K562 (cell line): Measurements from ENCODE around the gene AGRN. TPM values are rescaled to one million over a fixed set of nuclear protein-coding genes. Genes with fewer than 3 reads are reported as not detected.
A peak's percentile ranks its signal among the peaks of the same experiment; 100 is the strongest.

Source experiments
- DPF2 ChIP-seq: fragments of 450-650 bp; IDR thresholded peaks from 2 replicates; pipeline ENCODE4 v1.6.1; 2016
- E2F3 ChIP-seq: fragments of 250-450 bp; sonication (Bioruptor Pico); IDR thresholded peaks from 2 replicates; pipeline ENCODE4 v1.4.0; 2020; ENCODE audit warnings: mild to moderate bottlenecking
- ETV6 ChIP-seq, 3 experiments: fragments of 150-350 bp in 1 of 3; sonication (generic) in 1 of 3; formaldehyde crosslinking in 1 of 3; IDR thresholded peaks; 2 replicates each; pipeline versions ENCODE4 v1.6.1 to v1.8.0; 2014 to 2022; ENCODE audit warnings: borderline replicate concordance in 2 of 3, low read depth in 2 of 3, antibody characterized with exemption in 1 of 3, low read length in 1 of 3, mild to moderate bottlenecking in 1 of 3, missing genetic modification reagents in 1 of 3
- LARP7 ChIP-seq: fragments of 450-650 bp; IDR thresholded peaks from 2 replicates; pipeline ENCODE4 v1.6.1; 2016
- MAFF ChIP-seq: IDR thresholded peaks from 2 replicates; pipeline ENCODE4 v1.6.1; 2012; ENCODE audit warnings: low read length, improper control_type of control experiment
- PPARD ChIP-seq: fragments of 250-450 bp; sonication (Bioruptor Pico); IDR thresholded peaks from 2 replicates; pipeline ENCODE4 v1.8.0; 2022; ENCODE audit warnings: inconsistent platforms, mild to moderate bottlenecking, moderate library complexity
- RBM17 ChIP-seq: fragments of 200-400 bp; formaldehyde crosslinking; IDR thresholded peaks from 2 replicates; pipeline ENCODE4 v1.6.1; 2017; ENCODE audit warnings: low read depth, mild to moderate bottlenecking, low read length, borderline replicate concordance
- RCOR1 ChIP-seq, 2 experiments: IDR thresholded peaks; 2 replicates each; pipeline ENCODE4 v1.6.1; 2012; ENCODE audit warnings: low read depth in 2 of 2, low read length in 2 of 2, borderline replicate concordance in 1 of 2, improper control_type of control experiment in 1 of 2
- SMARCA5 ChIP-seq: fragments of 450-650 bp; IDR thresholded peaks from 2 replicates; pipeline ENCODE4 v1.6.1; 2016
- WHSC1 ChIP-seq: IDR thresholded peaks from one replicate; pipeline ENCODE4 v1.6.1; 2012; ENCODE audit warnings: low read length, control low read depth, inconsistent platforms
- ZNF239 ChIP-seq: fragments of 250-450 bp; sonication (Bioruptor Pico); IDR thresholded peaks from 2 replicates; pipeline ENCODE4 v1.4.0; 2020; ENCODE audit warnings: mild to moderate bottlenecking
- ZNF282 ChIP-seq: sonication (generic); formaldehyde crosslinking; IDR thresholded peaks from 2 replicates; pipeline ENCODE4 v1.8.1; 2023; ENCODE audit warnings: missing genetic modification reagents
- ZNF431 ChIP-seq: sonication (generic); formaldehyde crosslinking; IDR thresholded peaks from 2 replicates; pipeline ENCODE4 v1.8.0; 2022; ENCODE audit warnings: mild to moderate bottlenecking, missing genetic modification reagents
- polyA plus RNA-seq, 8 experiments: library from polyadenylated mRNA; depleted of rRNA in 4 of 8; stranded (reverse) in 5 of 8; unstranded in 3 of 8; fragments of >200 nt; fragmentation: Nextera tagmentation in 2 of 8; fragmentation: Illumina TruSeq in 1 of 8; extraction: Ambion mirVana in 2 of 8; extraction: Trizol in 1 of 8; gene quantifications; 2 replicates each; pipeline versions ENCODE4 v1.2.1 to v1.2.3, GENCODE V29; 2011 to 2014; ENCODE audit warnings: inconsistent platforms in 1 of 8, missing spikeins in 1 of 8
- total RNA-seq, 7 experiments: library from RNA; depleted of rRNA in 6 of 7; stranded (reverse); fragments of >200 nt in 6 of 7; fragmentation: Illumina TruSeq in 2 of 7; extraction: Trizol in 2 of 7; gene quantifications; 2 replicates each; pipeline versions ENCODE4 v1.2.1 to v1.2.3, GENCODE V29; 2011 to 2021; ENCODE audit warnings: low replicate concordance in 1 of 7
- TF ChIP-seq, protein P1 (sequence below), 2 experiments: fragments of 250-450 bp in 1 of 2; fragments of 450-650 bp in 1 of 2; sonication (Bioruptor Pico) in 1 of 2; IDR thresholded peaks; 2 replicates each; pipeline versions ENCODE4 v1.6.1 to v1.8.0; 2016 to 2021; ENCODE audit warnings: mild to moderate bottlenecking in 2 of 2, moderate library complexity in 2 of 2, missing compliant biosample characterization in 1 of 2, missing genetic modification characterization in 1 of 2
- TF ChIP-seq, protein P2 (sequence below): fragments of 200-800 bp; sonication (Bioruptor generic); IDR thresholded peaks from 2 replicates; pipeline ENCODE4 v1.6.1; 2016; ENCODE audit warnings: missing genetic modification characterization, missing compliant biosample characterization
- TF ChIP-seq, protein P3 (sequence below): fragments of 450-650 bp; formaldehyde crosslinking; IDR thresholded peaks from 2 replicates; pipeline ENCODE4 v1.4.0; 2020; ENCODE audit warnings: mild to moderate bottlenecking, moderate library complexity
- TF ChIP-seq, protein P4 (sequence below), 2 experiments: fragments of 450-650 bp in 1 of 2; sonication (generic) in 1 of 2; formaldehyde crosslinking in 1 of 2; IDR thresholded peaks in 1 of 2; conservative IDR thresholded peaks in 1 of 2; 2 replicates each; pipeline versions ENCODE4 v1.6.1 to v1.8.1; 2016 to 2023; ENCODE audit warnings: mild to moderate bottlenecking in 2 of 2, moderate library complexity in 2 of 2, inconsistent platforms in 1 of 2, missing genetic modification reagents in 1 of 2

AGRN gene
- total and polyA plus RNA-seq, 9 of the 15 experiments (the other 6 are each of a cell fraction or from before 2014, with no cell fraction given), result 0.04 to 111 (median 18.1) TPM

DNA sequence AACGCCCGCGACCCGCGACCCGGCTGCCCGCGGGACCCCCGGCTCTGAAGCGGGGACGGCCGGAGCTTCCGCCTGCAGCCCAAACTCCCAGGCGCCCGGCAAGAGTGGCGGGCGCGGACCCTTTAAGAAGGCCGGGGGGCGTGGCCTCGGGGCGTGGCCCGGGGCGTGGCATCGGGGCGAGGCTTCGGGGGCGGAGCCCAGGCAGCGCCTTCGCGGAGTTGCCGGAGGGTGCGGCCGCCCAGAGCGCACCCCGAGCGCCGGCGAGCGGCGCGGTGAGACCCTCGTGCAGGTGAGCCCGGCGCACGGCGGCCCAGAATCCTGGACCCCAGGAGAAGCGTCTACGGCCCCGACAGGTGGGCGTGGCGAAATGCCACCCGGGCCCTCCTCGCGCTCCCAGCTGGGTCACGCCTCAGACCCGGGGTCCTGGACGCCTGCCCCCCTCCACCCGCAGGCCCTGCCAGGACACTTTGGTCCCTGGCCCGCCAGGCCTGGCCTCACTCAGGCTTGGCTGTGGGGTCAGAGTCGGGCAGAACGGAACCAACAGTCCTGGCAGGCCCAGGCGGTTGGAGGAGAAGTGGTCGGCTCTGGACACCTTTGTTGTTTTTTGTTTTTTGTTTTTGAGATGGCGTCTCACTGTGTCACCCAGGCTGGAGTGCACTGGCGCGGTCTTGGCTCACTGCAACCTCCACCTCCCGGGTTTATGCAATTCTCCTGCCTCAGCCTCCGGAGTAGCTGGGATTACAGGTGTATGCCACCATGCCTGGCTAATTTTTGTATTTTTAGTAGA is 39.8 kb downstream of the AGRN start (continued):
- TF ChIP-seq, protein P1, sequence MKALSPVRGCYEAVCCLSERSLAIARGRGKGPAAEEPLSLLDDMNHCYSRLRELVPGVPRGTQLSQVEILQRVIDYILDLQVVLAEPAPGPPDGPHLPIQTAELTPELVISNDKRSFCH (CRISPR knock-in tag; IDR thresholded peaks at IDR 0.05), result no peak
- TF ChIP-seq, protein P1 (tag; IDR thresholded peaks at IDR 0.05), result no peak
- TF ChIP-seq E2F3 (peak; percentile 16; the same call in 1 of the 2 replicates), MAFF (no peak), WHSC1 (no peak), LARP7 (no peak), ZNF239 (CRISPR knock-in tag) (no peak), PPARD (CRISPR knock-in tag) (no peak), RCOR1 (IDR thresholded peaks at IDR 0.05; ENCODE audit: borderline replicate concordance in 1 of 2, low read depth in 2 of 2, low read length in 2 of 2) (peak in 1 of 2 experiments; percentile 27; a peak in 1 of 4 replicates), ZNF431 (no peak), RBM17 (no peak), SMARCA5 (no peak), DPF2 (no peak), ETV6 (IDR thresholded peaks at IDR 0.05; ENCODE audit: borderline replicate concordance in 1 of 2, low read depth in 2 of 2, low read length in 1 of 2) (no peak), ETV6 (CRISPR knock-in tag; IDR thresholded peaks at IDR 0.05; ENCODE audit: borderline replicate concordance) (no peak), ZNF282 (CRISPR knock-in tag) (0 out of 2 replicates have a peak, but pooled peaks have one; percentile 67)
- TF ChIP-seq, protein P2, sequence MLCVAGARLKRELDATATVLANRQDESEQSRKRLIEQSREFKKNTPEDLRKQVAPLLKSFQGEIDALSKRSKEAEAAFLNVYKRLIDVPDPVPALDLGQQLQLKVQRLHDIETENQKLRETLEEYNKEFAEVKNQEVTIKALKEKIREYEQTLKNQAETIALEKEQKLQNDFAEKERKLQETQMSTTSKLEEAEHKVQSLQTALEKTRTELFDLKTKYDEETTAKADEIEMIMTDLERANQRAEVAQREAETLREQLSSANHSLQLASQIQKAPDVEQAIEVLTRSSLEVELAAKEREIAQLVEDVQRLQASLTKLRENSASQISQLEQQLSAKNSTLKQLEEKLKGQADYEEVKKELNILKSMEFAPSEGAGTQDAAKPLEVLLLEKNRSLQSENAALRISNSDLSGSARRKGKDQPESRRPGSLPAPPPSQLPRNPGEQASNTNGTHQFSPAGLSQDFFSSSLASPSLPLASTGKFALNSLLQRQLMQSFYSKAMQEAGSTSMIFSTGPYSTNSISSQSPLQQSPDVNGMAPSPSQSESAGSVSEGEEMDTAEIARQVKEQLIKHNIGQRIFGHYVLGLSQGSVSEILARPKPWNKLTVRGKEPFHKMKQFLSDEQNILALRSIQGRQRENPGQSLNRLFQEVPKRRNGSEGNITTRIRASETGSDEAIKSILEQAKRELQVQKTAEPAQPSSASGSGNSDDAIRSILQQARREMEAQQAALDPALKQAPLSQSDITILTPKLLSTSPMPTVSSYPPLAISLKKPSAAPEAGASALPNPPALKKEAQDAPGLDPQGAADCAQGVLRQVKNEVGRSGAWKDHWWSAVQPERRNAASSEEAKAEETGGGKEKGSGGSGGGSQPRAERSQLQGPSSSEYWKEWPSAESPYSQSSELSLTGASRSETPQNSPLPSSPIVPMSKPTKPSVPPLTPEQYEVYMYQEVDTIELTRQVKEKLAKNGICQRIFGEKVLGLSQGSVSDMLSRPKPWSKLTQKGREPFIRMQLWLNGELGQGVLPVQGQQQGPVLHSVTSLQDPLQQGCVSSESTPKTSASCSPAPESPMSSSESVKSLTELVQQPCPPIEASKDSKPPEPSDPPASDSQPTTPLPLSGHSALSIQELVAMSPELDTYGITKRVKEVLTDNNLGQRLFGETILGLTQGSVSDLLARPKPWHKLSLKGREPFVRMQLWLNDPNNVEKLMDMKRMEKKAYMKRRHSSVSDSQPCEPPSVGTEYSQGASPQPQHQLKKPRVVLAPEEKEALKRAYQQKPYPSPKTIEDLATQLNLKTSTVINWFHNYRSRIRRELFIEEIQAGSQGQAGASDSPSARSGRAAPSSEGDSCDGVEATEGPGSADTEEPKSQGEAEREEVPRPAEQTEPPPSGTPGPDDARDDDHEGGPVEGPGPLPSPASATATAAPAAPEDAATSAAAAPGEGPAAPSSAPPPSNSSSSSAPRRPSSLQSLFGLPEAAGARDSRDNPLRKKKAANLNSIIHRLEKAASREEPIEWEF (CRISPR knock-in tag), result no peak
- TF ChIP-seq, protein P3, sequence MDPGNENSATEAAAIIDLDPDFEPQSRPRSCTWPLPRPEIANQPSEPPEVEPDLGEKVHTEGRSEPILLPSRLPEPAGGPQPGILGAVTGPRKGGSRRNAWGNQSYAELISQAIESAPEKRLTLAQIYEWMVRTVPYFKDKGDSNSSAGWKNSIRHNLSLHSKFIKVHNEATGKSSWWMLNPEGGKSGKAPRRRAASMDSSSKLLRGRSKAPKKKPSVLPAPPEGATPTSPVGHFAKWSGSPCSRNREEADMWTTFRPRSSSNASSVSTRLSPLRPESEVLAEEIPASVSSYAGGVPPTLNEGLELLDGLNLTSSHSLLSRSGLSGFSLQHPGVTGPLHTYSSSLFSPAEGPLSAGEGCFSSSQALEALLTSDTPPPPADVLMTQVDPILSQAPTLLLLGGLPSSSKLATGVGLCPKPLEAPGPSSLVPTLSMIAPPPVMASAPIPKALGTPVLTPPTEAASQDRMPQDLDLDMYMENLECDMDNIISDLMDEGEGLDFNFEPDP (CRISPR knock-in tag), result no peak
- TF ChIP-seq, protein P4, sequence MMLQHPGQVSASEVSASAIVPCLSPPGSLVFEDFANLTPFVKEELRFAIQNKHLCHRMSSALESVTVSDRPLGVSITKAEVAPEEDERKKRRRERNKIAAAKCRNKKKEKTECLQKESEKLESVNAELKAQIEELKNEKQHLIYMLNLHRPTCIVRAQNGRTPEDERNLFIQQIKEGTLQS (IDR thresholded peaks at IDR 0.05), result no peak
- TF ChIP-seq, protein P4 (CRISPR knock-in tag; conservative IDR thresholded peaks at IDR 0.05), result no peak
